ENCODE data around the gene CNN1.

The CNN1 gene

GRCh38 chr19:11538232-11539036 lies at the start of gene CNN1:
Gene CNN1 (plus strand): TSS chr19:11538851. CDS start chr19:11538928, 77 bp downstream.
- in situ Hi-C loops (cut with HindIII; ENCODE audit: low sequenced_read_pairs): loop anchor here (5.0 kb wide), 1 partner anchor 44 kb away; no protein-coding TSS in a partner anchor

- in situ Hi-C loops (cut with HindIII; ENCODE audit: low sequenced_read_pairs): no loop called here
Observed at GRCh38 chr19:11489378-11489777, 49.3 kb upstream of the CNN1 start.

- in situ Hi-C loops (cut with HindIII; ENCODE audit: low sequenced_read_pairs): no loop called here
Observed at GRCh38 chr19:11494634-11495285, 43.9 kb upstream of the CNN1 start.

GRCh38 chr19:11495481-11495880 lies 43.2 kb upstream of the CNN1 start:
- in situ Hi-C loops (cut with HindIII; ENCODE audit: low sequenced_read_pairs): no loop called here

GRCh38 chr19:11495885-11496284 lies 42.8 kb upstream of the CNN1 start:
- in situ Hi-C loops (cut with HindIII; ENCODE audit: low sequenced_read_pairs): no loop called here

- in situ Hi-C loops (cut with HindIII; ENCODE audit: low sequenced_read_pairs): no loop called here
Observed at GRCh38 chr19:11496391-11497163, 42.1 kb upstream of the CNN1 start.

DNA sequence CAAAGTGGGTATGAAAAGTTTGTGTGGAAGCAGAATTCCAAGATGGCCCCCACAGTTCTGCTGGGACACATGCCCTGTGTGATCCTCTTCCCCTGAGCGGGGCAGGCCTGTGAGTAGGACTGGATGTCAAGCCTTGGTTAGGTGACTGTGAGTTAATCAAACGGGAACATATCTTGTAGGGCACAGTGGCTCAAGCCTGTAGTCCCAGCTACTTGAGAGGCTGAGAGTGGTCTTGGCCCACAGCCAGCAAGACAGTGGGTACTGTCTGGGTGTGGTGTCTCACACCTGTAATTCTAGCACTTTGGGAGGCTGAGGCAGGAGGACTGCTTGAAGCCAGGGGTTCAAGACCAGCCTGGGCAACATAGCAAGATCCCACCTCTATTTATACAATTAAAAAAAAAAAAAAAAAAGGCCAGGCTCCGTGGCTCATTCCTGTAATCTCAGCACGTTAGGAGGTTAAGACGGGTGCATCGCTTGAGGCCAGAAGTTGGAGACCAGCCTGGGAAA lies 39.4 kb upstream of the CNN1 start:
- in situ Hi-C loops (cut with HindIII; ENCODE audit: low sequenced_read_pairs): no loop called here

DNA sequence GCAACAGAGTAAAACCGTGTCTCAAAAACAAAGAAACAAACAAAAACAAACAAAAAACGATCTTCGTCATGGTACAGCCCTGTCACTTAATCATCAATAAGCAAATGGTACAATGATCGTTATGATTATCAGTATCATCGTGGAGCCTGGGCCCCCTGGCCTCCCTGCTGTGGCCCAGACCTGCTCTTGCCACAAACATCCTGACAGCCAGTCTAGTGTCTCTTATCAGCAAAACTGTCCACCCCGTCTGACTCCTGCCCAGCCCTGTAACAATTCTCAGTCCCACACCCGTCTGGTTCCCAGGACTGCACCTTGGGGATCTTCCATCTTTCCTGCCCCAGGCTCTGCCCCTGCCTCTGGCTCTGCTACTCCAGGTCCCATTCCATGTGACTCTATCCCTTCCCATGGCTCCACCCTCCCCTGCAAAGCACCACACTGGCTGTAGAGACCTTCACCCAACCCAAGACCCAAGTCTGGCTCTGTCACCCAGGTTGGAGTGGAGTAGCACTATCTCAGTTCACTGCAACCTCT lies 38.7 kb upstream of the CNN1 start:
- in situ Hi-C loops (cut with HindIII; ENCODE audit: low sequenced_read_pairs): no loop called here

DNA sequence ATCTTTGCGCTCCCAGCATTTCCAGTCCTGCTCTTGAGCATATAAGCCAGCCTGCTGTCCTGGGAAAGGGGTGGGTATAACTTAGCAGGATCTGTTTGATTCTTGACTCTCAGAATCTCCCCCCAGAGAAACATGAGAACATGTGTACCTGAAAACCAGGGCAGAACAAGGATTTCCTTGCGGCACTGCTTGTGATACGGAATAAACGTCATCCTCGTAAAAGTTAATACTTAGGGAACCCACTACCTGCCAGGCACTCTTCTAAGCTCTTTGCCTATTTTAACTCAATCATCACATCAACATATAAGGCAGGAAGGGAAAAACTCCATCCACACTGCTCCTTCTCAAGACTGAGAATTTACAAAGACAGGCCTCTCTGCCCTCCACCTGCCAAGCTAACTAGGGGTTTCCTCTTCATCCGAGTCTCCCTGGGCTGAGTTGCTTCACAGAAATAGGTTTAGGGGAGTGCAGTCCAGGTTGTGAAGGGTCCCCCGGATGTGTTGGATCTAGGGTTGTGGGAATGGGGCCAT lies 34.1 kb upstream of the CNN1 start:
- in situ Hi-C loops (cut with HindIII; ENCODE audit: low sequenced_read_pairs): no loop called here

- in situ Hi-C loops (cut with HindIII; ENCODE audit: low sequenced_read_pairs): no loop called here
Observed at GRCh38 chr19:11505032-11505503, 33.6 kb upstream of the CNN1 start.

- in situ Hi-C loops (cut with HindIII; ENCODE audit: low sequenced_read_pairs): no loop called here
Observed at GRCh38 chr19:11505504-11506100, 33.0 kb upstream of the CNN1 start, which contains the start of gene ZNF653. Gene ZNF653 (minus strand): TSS chr19:11505839. CDS start chr19:11505786, 53 bp downstream.

- in situ Hi-C loops (cut with HindIII; ENCODE audit: low sequenced_read_pairs): no loop called here
Observed at GRCh38 chr19:11506101-11506555, 32.5 kb upstream of the CNN1 start.

DNA sequence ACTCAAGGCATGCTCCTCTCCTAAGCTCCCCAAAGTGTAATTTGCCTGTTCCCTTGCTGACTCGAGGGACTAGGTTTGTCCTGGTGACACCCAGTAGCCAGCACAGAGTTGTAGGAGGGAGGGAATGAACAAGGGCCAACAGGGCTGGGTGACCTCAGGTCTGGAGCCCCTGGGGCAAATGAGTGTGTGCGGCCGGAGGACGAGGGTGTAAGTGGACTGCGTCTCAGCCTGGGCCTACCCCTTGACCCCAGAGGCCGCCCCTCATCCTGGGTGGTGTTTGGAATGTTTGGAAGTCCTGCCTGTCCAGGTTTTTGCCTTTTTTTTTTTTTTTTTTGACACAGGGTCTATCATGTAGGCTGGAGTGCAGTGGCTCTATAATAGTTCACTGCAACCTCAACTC lies 31.7 kb upstream of the CNN1 start:
- in situ Hi-C loops (cut with HindIII; ENCODE audit: low sequenced_read_pairs): no loop called here

DNA sequence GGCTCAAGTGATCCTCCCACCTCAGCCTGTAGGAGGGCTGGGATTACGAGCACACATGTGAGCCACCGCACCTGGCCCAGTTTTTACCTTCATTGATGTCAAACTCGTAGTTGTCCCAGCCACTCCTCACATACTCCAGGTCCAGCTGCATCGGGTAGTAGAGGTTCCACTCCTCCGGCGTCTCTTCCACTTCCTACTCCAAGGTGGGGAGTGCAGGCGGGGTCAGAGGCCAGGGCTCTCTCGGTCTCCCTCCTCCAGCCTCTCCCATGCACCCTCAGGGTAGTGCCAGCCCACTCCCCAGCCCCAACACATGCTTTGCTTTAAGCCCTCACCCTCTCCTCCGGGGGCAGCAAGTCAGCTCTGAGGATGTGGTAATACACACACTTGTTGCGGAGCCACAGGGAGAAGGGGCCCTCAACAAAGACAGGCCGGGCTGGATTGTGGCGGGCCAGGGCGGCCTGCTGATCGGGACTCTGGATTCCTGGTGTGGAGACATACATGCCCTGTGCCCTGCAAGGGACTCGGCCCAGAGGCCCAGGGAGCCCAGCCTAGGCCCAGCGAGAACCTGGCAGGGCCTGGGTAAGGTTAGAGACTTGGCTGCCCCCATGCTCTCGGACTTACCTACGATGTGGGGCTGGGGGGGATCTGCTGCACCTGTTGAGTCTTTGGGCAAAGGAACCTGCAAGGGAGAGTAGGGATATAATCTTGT lies 31.1 kb upstream of the CNN1 start:
- in situ Hi-C loops (cut with HindIII; ENCODE audit: low sequenced_read_pairs): no loop called here

- in situ Hi-C loops (cut with HindIII; ENCODE audit: low sequenced_read_pairs): no loop called here
Observed at GRCh38 chr19:11510444-11510843, 28.2 kb upstream of the CNN1 start.

- in situ Hi-C loops (cut with HindIII; ENCODE audit: low sequenced_read_pairs): no loop called here
Observed at GRCh38 chr19:11513946-11514345, 24.7 kb upstream of the CNN1 start.

DNA sequence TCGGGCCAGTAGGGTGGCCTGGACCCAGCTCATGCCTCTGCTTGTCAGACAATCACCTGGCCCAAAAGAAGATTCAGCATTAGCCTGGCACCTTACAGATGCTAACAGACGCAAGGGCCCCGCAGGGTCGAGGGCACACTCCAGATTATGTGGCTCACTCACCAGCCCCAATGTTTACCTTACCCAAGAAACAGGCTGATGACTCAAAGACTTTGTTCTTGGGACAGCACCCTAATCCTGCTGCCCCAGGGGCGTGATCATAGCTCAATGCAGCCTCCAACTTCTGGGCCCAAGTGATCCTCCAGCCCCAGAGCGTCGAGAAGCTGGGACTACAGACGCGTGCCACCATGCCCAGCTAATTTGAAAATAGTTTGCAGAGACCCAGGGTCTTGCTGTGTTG lies 19.5 kb upstream of the CNN1 start:
- in situ Hi-C loops (cut with HindIII; ENCODE audit: low sequenced_read_pairs): no loop called here

DNA sequence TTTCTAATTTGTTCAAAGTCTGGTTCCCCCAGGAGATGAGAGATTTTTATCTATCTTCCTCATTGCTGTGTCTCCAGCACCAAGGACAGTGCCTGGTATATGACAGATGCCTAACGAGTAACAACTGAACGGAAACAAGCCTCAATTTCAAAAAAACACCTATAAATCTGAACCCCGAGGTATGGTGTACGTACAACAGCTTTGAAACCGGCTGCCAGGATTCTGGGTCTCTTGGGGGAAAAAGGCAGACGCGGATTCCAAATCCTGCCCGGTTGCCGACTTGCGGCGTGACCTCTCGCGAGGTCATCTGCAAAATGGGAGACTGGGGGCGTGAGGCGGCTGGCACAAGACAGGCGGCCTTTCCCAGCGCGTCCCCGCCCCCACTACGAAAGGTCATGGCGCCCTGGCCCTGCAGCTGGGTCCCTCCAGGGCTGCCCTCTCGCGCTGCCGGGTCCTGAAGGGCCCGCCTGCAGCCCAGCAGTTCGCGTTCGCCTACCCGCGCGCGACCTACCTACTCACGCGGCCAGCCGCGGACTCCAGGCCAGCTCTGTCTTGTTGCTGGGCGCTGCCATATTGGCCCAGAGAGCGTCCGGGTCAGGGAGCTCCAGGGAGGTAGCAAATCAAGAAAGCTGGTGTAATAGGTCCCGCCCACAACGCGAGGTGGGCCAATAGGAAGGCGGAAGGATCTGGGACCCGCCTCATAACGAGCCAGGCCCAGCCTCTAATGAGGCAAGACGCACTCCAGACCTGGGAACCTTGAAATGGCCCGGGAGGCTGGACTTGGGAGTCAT lies 9.9 kb upstream of the CNN1 start, which contains the start of gene ECSIT:
TSS of gene ECSIT (minus strand) at position 584 of the 791 bp plus-strand sequence. CDS start 9,964 bp downstream, outside the sequence.
- in situ Hi-C loops (cut with HindIII; ENCODE audit: low sequenced_read_pairs): no loop called here

- in situ Hi-C loops (cut with HindIII; ENCODE audit: low sequenced_read_pairs): no loop called here
Observed at GRCh38 chr19:11530432-11530831, 8.2 kb upstream of the CNN1 start.
